Adrenal gland (tissue), 12 donors: ENCODE data around the gene RHOT1. TPM values are rescaled to one million over a fixed set of nuclear protein-coding genes. Genes with fewer than 3 reads are reported as not detected.
A peak's percentile ranks its signal among the peaks of the same experiment; 100 is the strongest.

ENCODE experiments used
- DNase-seq, 7 donors: peaks; one replicate each; pipeline ENCODE4 v3.0.0-alpha.2; 2019 to 2020
- H3K27ac ChIP-seq, 5 donors: fragments of 200-600 bp; sonication (generic) in 4 of 5; 1 replicate in 3 of 5; 2 replicates in 2 of 5; pipeline versions ENCODE4 v1.5.1 to v1.8.0; 2016 to 2020; ENCODE audit warnings: mild to moderate bottlenecking in 1 of 5
- H3K27me3 ChIP-seq: fragments of 200-600 bp; 2 replicates; pipeline ENCODE4 v1.8.0; 2021
- H3K36me3 ChIP-seq, 2 donors: fragments of 200-600 bp; replicated peaks in 1 of 2; 1 replicate in 1 of 2; 2 replicates in 1 of 2; pipeline versions ENCODE4 v1.5.1 to v1.8.0; 2018 to 2022
- H3K4me1 ChIP-seq, 2 donors: fragments of 200-600 bp; replicated peaks in 1 of 2; 1 replicate in 1 of 2; 2 replicates in 1 of 2; pipeline versions ENCODE4 v1.5.1 to v1.8.0; 2018 to 2021
- H3K4me3 ChIP-seq, 4 donors: fragments of 200-600 bp; sonication (generic) in 3 of 4; one replicate each; pipeline ENCODE4 v1.5.1; 2016 to 2018
- H3K9me3 ChIP-seq, 3 donors: fragments of 200-600 bp; sonication (generic) in 1 of 3; replicated peaks in 1 of 3; 1 replicate in 2 of 3; 2 replicates in 1 of 3; pipeline versions ENCODE4 v1.5.1 to v1.8.0; 2016 to 2021
- CTCF ChIP-seq, 6 experiments: fragments of 450-650 bp in 4 of 6; fragments of 200-600 bp in 2 of 6; sonication (generic) in 1 of 6; IDR thresholded peaks; 1 replicate in 5 of 6; 2 replicates in 1 of 6; pipeline versions ENCODE4 v1.5.1 to v1.8.0; 2016 to 2021; ENCODE audit warnings: antibody characterized with exemption in 6 of 6, mild to moderate bottlenecking in 2 of 6, moderate library complexity in 1 of 6
- POLR2A ChIP-seq, 2 donors: fragments of 450-650 bp; IDR thresholded peaks; one replicate each; pipeline ENCODE4 v1.6.1; 2017; ENCODE audit warnings: antibody characterized with exemption in 2 of 2, mild to moderate bottlenecking in 2 of 2, moderate library complexity in 1 of 2
- WGBS, 4 donors: extraction: QIAGEN DNeasy Blood & Tissue Kit in 2 of 4; methylation state at CpG; one replicate each; pipeline versions ENCODE4 v1.1.5 to v1.1.7; 2013 to 2017; 5-methylcytosine and 5-hydroxymethylcytosine counted together
- intact Hi-C, 2 donors: fragments of 100-400 bp; cut with DNase I; formaldehyde crosslinking; loops; one replicate each; pipeline versions ENCODE4 v1.14.1 to v1.15.0; 2022 to 2023
- polyA plus RNA-seq, 3 donors: library from polyadenylated mRNA; stranded (reverse); fragments of 200-250 nt in 2 of 3; fragments of 350-450 nt in 1 of 3; fragmentation: Illumina TruSeq in 1 of 3; extraction: RNeasy Lipid Tissue Mini Kit (QIAGEN cat#74804) in 1 of 3; gene quantifications; one replicate each; pipeline ENCODE4 v1.2.3, GENCODE V29; 2013 to 2014
- total RNA-seq, 9 donors: library from RNA; depleted of rRNA in 4 of 9; stranded (reverse); fragments of >200 nt in 4 of 9; fragments of 120-200 nt in 1 of 9; fragmentation: NEBNext Ultra II Directional in 1 of 9; extraction: Animal tissue kit (Norgen Biotek cat#: 25700) in 1 of 9; gene quantifications; one replicate each; pipeline versions ENCODE4 v1.1.0 to v1.2.4, GENCODE V29; 2013 to 2023
- donor health status: healthy with polysubstance abuse.
- donor health status: Bipolar disorder and iron deficiency.
- donor health status: DM: yes; HTN: yes; CAD: no.
- donor health status: DM: no; HTN: no; CAD: no.
- donor health status: DM: no; HTN: no; CAD: no.
- donor health status: DM: yes; HTN: yes; CAD: no.

The RHOT1 gene
- total and polyA plus RNA-seq, 12 donors = 44.2 to 97.7 (median 66.4) TPM

GRCh38 chr17:32264823-32265191 lies 122.5 kb downstream of the RHOT1 start:
- TF ChIP-seq POLR2A (IDR thresholded peaks at IDR 0.05) = no peak
- no peak for TF ChIP-seq CTCF (IDR thresholded peaks at IDR 0.05)
- no peaks in the 10 kb centered on the region for H3K9me3 ChIP-seq
- H3K4me3 ChIP-seq = peak overlapping the region in 1 of 4 donors; percentile 83
- H3K27me3 ChIP-seq = no peaks in the 10 kb centered on the region
- DNase-seq = no peak
- 47 to 58% (median 50%) methylated on average over 8 of the region's 8 CpGs for WGBS, 4 donors
- intact Hi-C loops = no loop called here
- H3K36me3 ChIP-seq = no peaks in the 10 kb centered on the region
- peak overlapping the region in 1 of 5 donors; percentile 64 for H3K27ac ChIP-seq
- H3K4me1 ChIP-seq = peaks cover 7 to 18% of the 10 kb centered on the region in 2 donors

- Histone ChIP-seq H3K4me3 (peak within 1 kb of the TSS in 3 of 4 donors; percentile 34 to 83 (median 67)), H3K9me3 (no peaks in the 10 kb centered on the region), H3K27ac (peak within 1 kb of the TSS in 2 of 5 donors; percentile 41 to 64), H3K4me1 (peaks cover 6 to 18% of the 10 kb centered on the region in 2 donors), H3K36me3 (no peaks in the 10 kb centered on the region), H3K27me3 (no peaks in the 10 kb centered on the region)
- peak in 3 of 7 donors; percentile 27 to 52 (median 48) for DNase-seq
- TF ChIP-seq CTCF (IDR thresholded peaks at IDR 0.05) = no peak
- TF ChIP-seq POLR2A (IDR thresholded peaks at IDR 0.05) = no peak
- intact Hi-C loops = no loop called here
- 6 to 24% (median 11%) methylated on average over 12 to 64 of the region's 68 CpGs for WGBS, 4 donors
These were observed 123.1 kb downstream of the RHOT1 start, which contains the start of gene RHBDL3 for GRCh38 chr17:32265192-32265923. TSS of gene RHBDL3 (plus strand) at chr17:32265832. CDS start at chr17:32266190, 358 bp downstream.

- Histone ChIP-seq H3K36me3 (no peaks in the 10 kb centered on the region), H3K4me1 (peaks cover 6 to 18% of the 10 kb centered on the region in 2 donors), H3K27ac (peak overlapping the region in 1 of 5 donors; percentile 41), H3K4me3 (peak overlapping the region in 3 of 4 donors; percentile 34 to 83 (median 67)), H3K9me3 (no peaks in the 10 kb centered on the region), H3K27me3 (no peaks in the 10 kb centered on the region)
- TF ChIP-seq POLR2A (IDR thresholded peaks at IDR 0.05) (no peak), CTCF (IDR thresholded peaks at IDR 0.05) (no peak)
- no peak for DNase-seq
- intact Hi-C loops = no loop called here
- WGBS, 4 donors = 0% methylated on average over 18 to 40 of the region's 55 CpGs; no CpG with 5 or more reads in 2 of the 4 donors
These were observed 123.7 kb downstream of the RHOT1 start for GRCh38 chr17:32266051-32266388.

GRCh38 chr17:32266389-32267301 lies 124.3 kb downstream of the RHOT1 start:
- 3 to 11% (median 5%) methylated on average over 9 to 78 of the region's 78 CpGs for WGBS, 4 donors
- Histone ChIP-seq H3K4me1 (peaks cover 6 to 23% of the 10 kb centered on the region in 2 donors), H3K9me3 (no peaks in the 10 kb centered on the region), H3K36me3 (no peaks in the 10 kb centered on the region), H3K27ac (no peak overlapping the region), H3K4me3 (peak overlapping the region in 3 of 4 donors; percentile 34 to 83 (median 67)), H3K27me3 (no peaks in the 10 kb centered on the region)
- intact Hi-C loops = no loop called here
- no peak for TF ChIP-seq CTCF (IDR thresholded peaks at IDR 0.05)
- DNase-seq = peak in 2 of 7 donors; percentile 19 to 41
